GM19468 (cell line): ENCODE measurements around the gene SMG7.

Experiments
- ATAC-seq: cut with Tn5 transposase; IDR thresholded peaks from one replicate; pipeline ENCODE4 v1.9.1; 2021; ENCODE audit warnings: mild to moderate bottlenecking, moderate library complexity, moderate number of reproducible peaks; ENCODE audit not compliant: unreplicated experiment; ENCODE audit errors: extremely low read depth

The SMG7 gene

DNA sequence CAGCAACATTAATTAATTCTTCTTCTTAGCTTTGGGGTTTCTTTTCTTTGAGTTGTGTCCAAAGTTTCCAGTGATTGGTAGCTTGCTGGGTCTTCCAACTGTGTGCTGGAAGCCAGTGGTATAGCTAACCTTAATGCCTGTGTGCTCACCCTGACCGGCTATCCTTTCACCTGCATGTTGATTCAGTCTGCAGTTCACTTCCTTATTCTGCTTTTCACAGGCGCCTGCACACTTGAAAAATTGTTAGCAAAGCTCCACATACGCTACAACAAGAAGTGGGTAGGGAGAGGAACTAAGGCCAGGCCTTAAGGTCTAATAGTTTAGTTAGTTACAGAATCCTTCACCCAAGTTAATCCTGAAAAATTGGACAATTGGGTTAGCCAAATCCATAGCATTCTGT lies 82.3 kb downstream of the SMG7 start:
- no peak for ATAC-seq

DNA sequence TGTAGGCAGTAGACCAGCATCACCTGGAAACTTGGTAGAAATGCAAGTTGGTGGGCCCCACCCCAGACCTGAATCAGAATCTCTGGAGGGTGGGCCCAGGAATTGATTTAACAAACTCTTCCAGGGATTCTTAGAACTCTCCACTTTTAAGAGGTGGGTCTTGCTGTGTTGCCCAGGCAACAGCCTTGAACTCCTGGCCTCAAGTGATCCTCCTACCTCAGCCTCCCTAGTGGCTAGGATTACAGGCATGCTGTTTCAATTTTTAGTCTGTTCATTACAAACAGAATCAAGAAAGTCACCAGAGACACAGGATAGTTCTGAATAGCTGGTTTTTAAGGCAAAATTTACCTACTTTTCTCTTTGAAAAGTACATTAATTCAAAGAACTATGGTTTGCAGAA lies 86.8 kb downstream of the SMG7 start:
- no peak for ATAC-seq

DNA sequence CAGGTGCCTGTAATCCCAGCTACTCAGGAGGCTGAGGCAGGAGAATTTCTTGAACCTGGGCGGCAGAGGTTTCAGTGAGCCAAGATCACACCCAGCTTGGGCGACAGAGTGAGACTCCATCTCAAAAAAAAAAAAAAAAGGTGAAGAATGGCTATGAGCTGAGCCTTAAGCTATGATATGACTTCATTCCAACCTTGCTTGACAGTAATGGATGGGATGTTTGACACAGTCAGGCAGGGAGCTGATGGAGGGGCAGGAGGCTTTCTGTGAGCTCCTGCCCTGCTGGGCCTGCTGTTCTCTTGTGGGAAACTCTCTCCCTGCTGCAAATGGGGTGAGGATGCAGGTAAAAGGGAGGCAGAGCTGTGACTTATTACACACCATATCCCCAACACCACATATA lies 90.4 kb downstream of the SMG7 start:
- ATAC-seq: no peak

DNA sequence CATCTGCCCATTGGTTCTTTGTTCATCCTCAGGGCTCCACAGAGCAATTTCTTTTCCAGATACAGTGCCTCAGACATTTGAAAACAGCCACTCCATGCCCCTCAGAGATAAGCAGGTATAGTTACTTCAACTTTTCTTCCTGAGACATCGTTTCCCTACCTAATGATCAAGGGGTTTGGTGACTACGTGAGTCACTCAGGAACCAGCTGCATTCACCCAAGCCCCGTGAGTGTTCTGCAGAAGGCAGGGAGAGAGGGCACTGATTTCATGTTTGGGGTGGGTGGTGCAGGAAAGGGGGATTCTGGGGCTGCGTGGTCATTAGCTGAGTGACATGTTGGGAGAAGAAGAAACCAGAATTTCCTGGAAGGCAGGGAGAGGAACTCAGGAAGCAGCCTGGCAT lies 93.0 kb downstream of the SMG7 start:
- ATAC-seq: no peak

DNA sequence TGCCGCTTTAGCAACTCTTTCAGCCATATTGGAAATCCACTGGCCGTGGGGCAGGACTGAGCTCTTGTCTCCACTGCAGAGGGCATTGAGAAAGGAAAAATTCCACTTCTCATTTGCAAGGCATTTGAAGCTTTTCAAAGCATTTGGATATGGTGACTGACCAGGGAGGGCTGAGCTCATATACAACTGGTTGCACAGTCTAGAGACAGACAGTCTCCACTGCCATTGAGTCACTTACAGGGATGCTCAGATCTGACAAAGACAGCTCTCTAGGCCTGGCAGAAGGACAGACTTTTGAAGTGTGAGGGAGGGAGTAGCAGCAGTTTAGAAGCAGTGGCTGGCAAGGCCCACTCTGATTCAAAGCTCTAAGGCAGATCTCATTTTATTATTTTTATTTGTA lies 93.7 kb downstream of the SMG7 start:
- ATAC-seq: no peak

DNA sequence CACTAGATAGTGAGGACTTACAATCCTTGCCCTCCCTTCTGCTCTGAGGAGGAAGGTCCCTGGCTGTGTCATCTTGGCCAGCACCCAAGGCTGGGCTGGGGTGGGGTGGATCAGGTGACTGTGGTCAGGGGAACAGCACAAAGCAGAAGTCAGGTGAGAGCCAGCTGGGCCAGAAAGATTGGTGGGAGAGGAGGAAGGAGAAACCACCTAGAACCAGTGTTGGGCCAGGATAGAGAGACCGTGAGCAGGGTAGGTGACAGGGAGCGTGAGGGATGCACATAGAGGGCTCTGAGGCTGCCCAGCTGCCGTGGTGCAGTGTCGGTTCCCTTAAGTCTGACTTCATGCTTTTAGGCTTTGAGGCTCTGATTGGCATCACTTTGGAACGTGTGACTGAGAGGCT lies 95.3 kb downstream of the SMG7 start:
- no peak for ATAC-seq

DNA sequence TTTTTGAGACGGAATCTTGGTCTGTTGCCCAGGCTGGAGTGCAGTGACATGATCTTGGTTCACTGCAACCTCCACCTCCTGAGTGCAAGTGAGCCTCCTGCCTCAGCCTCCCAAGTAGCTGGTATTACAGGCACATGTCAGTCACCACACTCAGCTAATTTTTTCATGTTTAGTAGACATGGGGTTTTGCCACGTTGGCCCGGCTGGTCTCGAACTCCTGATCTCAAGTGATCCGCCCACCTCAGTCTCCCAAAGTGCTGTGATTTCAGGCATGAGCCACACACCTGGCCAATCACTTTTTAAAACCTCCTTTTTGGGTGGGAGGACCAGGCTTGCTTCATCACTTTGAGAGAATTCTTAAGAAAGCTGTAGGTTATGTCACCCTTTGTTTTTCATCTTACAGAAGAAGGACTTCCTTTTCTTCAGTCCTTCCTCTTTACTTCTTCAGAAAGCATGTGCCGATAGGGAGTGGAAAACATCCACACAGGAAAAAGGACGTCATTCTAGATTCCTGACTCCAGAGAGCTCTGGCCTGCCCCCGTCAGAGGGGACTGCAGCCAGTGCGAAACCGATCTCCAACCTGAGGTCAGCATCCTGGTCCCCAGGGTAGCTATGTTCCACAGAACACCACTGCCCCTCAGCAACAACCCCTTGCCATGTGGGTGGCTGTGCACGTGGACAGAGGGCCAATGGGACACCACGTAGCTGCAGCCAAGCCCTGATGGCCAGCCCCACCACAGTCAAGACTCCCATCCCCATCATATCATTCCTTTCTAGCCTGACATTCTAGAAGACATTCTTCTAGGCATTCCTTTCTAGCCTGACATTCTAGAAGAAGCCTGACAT lies 96.1 kb downstream of the SMG7 start:
- no peak for ATAC-seq

DNA sequence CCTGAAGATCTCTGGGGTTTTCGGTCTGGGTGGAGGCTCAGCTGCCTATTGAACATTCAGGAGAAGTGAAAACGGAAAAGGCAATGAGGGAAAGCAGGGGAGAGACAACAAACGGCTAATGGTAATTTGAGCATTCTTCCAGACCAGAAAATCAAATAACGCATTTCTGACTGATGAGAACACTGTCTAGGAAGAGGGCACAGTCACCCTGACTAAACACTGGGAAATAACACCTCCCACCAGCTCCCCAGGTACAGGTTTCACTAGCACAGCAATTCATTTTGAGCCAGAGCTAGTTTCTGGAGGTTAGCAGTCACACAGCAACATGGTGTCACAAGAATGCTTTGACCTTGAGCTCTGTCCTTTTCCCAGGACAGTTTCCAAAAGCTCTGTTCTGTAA lies 96.8 kb downstream of the SMG7 start:
- ATAC-seq: no peak

DNA sequence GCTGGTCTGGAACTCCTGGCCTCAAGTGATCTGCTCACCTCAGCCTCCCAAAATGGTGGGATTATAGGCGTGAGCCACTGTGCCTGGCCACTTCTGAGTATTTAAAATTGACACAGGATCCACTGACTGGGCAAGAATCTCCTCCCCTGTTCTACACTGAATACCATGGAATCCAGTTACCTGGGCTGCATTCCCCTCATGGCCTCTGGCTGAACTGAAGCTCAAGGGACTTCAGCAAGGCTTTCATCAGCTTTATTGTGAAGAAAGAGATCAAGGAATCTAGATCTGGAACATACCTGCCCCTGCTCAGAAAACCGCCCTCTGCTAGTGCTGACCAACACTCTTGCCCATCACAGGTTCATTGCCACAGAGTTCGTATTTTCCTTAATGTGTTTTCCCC lies 97.5 kb downstream of the SMG7 start:
- no peak for ATAC-seq

DNA sequence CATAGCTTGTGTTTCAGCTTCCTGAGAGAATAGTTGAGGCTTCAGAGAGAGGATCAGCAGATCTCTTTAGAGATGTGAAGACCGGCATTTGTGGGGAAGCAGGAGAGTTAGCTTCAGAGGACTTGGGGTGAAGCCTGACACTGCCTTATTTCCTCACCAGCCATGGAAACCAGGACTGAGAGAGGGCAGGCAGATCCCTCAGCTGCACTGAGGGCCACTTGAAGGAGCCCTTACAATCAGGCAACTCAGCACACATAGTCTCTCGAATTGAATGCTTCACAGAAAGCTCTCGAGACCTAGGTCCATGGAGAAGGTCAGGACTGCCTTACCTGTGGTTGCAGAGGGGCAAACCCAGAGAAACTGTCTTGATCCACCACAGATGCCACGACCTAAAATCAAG lies 98.2 kb downstream of the SMG7 start:
- no peak for ATAC-seq

DNA sequence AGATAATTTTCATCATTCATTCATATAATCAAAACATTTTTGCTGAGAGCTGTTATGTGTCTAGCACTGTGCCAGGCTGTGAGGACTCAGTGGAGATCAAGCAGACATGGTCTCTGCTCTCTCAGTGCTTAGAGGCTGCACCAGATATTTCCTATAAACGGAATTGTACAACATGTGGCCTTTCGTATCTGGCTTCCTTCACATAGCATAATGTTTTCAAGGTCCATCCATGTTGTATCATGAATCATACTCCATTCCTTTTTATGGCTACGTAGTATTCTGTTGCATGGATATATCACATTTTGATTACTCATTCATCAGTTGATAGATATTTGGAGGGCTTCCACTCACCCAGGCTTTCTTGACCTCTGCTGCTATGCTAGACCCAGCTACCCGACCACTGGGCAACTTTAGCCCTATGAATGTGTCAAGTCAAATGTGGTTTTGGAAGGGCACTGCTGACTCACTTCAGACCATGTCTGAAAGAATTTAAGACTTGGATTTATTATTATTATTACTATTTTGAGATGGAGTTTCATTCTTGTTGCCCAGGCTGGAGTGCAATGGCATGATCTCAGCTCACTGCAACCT lies 99.5 kb downstream of the SMG7 start:
- no peak for ATAC-seq

DNA sequence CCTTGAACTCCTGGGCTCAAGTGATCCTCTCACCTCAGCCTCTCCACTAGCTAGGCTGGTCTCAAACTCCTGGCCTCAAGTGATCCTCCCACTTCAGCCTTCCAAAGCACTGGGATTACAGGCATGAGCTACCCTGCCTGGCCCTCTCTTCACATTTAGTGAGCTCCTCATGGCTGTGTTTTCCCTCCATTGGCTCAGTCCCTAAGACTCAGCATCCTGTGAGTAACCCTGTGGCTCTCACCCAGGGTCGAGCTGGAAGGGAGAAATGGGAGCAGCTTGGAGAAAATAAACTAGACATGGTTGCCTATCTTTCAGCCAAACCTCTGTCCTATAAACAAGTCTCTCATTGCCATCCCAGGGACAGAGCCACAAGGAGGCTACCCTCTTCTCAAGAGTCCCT lies 100.4 kb downstream of the SMG7 start:
- ATAC-seq: no peak

DNA sequence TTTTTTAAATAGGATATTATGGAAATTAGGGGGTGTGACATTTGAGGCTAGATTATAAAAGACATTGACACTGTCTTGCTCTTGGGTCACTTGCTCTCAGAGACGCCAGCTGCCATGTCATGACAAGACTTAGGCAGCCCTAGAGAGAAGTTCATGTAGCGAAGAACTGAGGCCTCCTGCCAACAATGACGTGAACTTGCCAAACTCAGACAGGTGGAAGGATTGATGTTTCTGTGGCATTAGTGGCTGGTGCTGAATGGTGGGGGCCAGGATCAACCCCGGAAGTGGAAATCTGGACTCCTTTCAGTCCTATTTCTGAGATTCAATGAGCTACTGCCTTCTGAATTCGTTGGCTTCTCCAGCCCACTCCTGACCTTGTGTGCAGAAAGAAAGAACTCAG lies 103.3 kb downstream of the SMG7 start:
- no peak for ATAC-seq

DNA sequence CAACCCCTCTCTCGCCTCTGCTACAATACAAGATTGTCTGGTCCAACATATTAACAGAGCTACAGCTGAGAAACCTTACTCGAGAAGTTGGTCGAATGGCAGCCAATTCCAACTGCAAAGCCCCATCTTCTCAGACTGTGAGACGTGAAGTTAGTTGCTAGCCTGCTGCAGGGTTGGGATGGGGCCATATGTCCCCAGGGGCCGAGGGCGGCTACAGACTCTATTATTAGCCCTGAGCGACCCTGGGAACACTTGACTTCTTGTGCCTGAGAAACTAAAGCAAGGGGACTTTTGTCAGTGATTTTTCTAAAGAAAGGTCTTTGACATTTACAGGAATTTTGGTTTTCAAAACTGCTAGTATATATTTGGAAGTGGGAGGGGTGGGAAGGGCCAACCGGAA lies 104.2 kb downstream of the SMG7 start:
- no peak for ATAC-seq

DNA sequence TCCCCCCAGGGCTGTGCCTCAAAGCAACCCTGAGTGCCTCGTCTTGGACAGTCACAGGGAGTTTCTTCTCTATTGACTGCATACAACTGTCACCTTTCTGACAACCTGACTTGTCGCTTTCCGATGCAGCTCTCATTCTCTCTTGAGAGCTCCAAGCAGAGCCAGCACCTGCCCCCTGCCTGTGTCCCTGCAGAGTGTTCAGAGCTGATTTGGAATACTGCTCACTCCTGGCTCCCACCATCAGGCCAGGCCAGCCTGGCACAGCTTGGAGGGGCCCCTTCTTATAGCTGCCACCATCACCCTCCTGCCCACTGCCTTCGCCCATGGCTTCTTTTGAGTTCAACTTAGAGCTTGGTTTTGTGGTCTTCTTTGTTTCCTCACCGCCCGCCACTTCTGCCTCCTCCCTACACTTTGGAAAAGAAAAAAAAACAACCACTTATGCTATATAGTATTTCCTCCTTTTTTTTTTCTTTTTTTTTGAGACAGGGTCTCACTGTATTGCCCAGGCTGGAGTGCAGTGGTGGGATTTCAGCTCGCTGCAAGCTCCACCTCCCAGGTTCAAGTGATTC lies 105.7 kb downstream of the SMG7 start:
- no peak for ATAC-seq

DNA sequence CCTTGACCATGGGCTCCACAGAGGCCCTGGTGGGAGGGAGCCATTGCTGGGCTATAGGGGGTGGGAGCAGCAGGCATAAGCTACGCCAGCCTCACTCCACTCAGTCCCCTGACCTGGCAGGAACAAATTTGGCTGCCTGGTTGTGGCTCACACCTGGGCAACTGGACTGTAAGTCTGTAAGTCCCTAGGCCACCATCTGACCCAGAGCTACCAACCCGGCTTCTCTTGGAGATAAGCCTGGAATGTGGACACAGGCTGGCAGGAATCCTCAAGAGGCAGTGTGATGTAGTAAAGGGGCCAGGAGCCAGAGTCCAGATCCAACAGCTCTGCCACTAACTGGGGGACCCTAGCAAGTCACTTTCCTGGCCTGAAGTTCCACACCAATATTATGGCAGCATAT lies 106.6 kb downstream of the SMG7 start:
- no peak for ATAC-seq

DNA sequence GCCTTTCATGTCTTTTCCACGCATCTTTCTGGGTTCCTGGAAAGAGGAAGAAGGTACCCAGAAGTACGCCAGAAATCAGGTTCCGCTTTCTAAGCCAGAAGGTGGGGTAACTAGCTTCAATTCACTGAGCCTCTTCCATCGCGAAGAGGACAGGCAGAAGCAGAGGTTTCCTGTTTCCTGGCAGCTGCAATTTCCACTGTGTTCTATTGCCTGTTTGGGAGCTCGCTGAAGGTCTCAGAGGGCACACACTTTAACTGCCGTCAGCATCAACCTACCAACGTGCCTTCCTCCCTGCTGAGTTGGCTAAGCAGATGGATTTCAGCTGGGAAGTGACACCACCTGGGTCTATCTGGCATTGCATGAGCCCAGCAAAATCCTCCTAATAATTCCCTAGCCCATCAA lies 108.0 kb downstream of the SMG7 start:
- no peak for ATAC-seq

DNA sequence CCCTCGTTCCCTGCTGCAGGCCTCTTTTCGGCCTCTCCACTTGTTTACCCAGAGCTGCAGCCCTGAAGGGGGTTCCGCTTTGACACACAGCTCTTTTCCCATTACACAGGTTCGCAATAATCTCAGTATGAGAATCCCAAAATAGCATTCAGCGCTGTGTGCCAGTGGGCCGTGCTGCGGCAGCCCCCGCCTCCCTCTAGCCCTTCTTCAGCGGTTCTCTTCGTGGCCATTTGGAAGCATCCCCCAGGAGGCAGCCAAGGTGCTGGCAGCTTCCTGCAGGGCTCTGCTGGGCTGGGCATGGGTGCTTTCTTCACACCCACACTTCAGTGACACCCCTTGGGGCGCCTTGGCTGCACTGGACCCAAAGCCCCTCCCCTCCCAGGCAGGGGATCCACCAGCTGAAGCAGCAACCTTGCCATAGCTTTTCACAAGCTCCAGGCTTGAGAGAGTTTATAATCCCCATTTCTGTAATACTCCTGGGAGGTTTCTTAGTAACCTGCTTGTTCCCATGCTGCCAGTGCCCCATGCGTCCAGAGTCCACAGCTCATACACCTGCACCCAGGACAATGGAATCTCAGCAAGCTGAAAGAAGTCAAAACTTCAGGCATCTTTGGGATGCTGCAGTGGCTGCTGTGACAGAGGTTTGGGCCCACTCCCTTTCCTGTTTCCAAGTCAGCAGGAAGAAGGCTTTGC lies 109.9 kb downstream of the SMG7 start:
- ATAC-seq: no peak

DNA sequence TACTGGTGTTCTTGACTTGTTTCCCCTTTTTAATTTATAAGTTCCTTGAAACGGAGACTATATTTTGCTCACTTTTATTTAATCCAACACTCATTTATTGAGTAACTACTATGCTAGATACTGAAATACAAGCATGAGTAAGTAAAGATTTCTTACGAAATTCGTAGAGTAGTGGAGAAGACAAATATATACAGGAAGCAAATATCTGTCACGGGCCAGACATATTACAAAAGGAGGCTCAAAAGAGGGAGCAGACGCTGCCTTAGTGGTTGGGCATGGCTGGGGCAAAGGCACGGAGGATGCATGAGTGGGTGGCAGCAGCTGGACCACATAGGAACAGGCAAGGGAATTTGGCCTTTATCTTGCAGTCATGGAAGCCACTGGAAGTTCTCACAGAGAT lies 111.2 kb downstream of the SMG7 start:
- ATAC-seq: no peak

DNA sequence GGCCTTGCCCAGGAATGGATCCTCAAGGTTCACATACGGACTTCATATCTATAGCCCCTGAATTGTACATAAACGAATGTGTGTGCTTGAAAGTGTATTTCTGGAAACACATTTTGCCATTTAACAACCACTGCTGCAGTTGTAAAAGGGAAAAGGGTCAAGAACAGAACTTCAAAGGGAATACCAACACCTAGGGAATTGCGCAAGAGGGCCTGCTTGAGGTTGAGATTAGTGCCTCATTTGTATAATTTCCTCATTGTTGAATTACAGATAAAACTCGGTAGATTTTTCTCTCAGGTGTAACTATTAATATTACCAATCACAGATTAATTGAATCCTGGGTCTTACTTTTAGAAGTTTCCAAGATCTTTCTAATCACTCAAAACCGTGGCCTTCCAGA lies 111.8 kb downstream of the SMG7 start:
- no peak for ATAC-seq

DNA sequence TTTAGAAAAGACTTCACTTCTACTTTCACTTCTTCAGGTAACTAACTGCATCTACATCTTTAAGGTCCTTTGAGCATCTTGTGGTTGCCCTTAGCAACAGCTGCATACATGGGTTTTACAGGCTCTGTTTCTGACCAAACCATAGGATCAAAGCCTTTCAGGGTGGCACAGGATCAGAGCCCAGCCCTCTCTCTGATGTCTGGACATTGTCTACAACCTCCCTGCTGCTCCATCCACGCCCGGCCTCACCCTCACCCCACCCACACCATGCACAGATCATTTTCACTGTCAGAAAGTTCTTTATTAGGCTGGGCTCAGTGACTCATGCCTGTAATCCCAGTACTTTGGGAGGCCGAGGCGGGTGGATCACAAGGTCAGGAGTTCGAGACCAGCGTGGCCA lies 112.7 kb downstream of the SMG7 start:
- ATAC-seq: no peak
